Activated T-cell treated with anti-CD3 and anti-CD28 coated beads for 4 hours (primary cell): Measurements from ENCODE around the gene MMP17.
"Not testable (repeated sequence)": the region's sequence is repeated elsewhere in the genome, so short reads cannot be mapped to it uniquely, and the experiment has no call there.

Experiments used
- DNase-seq: peaks from one replicate; pipeline ENCODE4 v3.0.0-alpha.2; 2020

The MMP17 gene

DNA sequence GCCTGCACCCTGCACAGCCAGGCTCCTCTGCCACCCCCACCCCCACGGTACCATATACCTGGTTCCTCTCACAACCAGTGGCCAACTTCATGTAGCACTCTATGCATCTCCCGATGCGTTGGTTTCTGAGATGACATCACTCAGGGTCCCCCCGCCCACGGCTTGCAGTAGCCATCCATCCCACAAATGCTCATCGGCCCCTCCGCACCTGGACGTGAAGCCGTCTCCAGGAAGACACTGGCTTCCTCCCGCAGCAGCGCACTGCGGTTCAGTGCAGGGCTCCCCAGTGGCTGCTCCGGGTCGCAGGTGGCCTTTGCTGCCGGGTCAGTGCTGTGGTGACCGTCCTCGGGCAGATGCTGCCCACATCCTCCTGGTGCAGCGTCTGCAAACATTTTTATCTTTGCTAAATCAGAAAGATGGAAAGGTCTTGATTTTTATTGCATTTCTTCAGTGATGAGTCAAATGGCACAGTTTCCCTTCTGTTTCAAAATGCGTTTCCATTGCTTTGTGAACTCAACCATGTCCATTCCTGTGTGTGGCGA, 27.5 kb upstream of the MMP17 start:
- no peak for DNase-seq

- DNase-seq: no peak
Measured at GRCh38 chr12:131801254-131801866, 26.8 kb upstream of the MMP17 start.

DNA sequence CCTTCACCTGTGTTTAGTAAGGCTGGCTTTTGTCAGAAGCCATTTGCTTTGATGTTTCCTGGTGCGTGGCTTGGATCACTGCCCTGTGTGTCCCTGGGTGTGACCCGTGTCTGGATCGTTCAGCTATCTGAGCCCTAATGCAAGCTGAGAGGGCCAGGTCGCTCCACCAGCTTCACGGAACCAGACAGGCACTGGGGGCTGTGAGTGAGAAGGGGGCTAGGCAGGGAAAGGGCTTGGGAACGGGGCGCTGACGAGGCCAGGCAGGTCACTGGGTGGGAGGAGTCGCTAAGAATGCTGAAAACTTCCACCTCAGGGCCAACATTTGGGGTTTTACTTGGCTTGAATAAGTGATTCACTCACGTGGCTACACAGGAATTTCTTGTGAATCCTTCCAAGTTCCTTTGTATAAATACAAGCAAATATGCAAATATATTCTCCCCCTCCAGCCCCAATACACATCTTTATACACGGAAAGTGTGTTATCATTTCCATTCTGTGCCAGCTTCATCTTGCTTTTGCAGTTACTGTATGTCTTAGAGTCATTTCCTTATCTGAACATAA, 24.2 kb upstream of the MMP17 start:
- no peak for DNase-seq

DNA sequence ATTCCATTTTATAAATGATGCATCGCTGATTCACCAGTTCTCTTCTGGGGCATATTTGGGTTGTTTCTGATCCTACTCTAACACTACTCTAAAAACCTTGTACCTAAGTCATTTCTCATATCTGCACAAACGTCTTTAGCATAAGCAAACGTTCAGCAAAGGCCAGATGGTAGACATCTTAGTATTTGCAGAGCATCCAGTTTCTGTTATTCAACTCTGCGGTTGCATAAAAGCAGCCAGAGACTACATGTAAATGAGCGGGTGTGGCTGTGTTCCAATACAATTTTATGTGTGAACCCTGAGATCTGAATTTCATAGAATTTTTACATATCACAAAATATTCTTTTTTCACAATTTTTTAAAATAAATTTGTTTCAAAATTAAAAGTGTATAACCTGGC, 22.8 kb upstream of the MMP17 start:
- DNase-seq: no peak

DNA sequence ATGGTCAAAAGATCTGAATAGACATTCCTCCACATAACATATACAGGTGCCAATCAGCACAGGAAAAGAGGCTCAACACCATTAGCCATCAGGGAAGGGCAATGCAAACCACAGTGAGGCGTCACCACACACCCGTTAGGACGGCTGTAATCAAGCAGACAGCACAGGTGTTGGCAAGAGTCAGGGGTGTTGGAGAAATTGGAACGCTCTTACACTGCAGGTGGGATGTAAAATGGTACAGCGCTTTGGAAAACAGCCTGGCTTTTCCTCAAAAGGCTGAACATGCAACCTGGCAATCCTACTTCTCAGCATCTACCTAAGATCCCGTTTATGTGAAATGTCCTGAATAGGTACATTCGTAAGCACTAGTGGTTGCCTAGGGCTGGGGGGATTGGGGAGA, 21.5 kb upstream of the MMP17 start:
- DNase-seq: no peak

- DNase-seq: no peak
Measured at GRCh38 chr12:131808744-131809371, 19.3 kb upstream of the MMP17 start.

DNA sequence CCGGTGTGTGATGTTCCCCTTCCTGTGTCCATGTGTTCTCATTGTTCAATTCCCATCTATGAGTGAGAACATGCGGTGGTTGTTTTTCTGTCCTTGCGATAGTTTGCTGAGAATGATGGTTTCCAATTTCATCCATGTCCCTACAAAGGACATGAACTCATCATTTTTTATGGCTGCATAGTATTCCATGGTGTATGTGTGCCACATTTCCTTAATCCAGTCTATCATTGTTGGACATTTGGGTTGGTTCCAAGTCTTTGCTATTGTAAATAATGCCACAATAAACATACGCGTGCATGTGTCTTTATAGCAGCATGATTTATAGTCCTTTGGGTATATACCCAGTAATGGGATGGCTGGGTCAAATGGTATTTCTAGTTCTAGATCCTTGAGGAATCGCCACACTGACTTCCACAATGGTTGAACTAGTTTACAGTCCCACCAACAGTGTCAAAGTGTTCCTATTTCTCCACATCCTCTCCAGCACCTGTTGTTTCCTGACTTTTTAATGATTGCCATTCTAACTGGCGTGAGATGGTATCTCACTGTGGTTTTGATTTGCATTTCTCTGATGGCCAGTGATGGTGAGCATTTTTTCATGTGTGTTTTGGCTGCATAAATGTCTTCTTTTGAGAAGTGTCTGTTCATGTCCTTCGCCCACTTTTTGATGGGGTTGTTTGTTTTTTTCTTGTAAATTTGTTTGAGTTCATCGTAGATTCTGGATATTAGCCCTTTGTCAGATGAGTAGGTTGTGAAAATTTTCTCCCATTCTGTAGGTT, 18.5 kb upstream of the MMP17 start:
- DNase-seq: not testable (repeated sequence)

DNA sequence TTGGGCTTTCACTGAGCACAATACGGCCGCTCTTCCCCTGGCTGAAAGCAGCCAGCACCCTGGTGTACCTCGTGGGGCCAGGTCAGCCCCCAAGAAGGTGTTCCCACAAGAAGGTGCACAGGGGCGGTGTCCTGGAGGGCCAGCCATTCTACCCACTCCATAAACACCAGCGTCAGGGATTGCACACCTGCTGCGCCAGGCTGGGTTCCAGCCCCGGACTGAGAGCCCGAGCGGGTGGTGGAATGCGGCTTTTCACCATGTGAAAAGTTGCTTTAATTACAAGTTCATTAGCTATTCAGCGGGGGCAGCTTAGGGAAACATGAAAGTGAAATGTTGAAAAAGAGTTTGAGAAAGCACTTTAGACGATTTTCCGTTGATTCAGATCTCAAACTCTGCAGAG, 17.5 kb upstream of the MMP17 start:
- DNase-seq: no peak

GRCh38 chr12:131815131-131815530, 13.1 kb upstream of the MMP17 start:
- no peak for DNase-seq

DNA sequence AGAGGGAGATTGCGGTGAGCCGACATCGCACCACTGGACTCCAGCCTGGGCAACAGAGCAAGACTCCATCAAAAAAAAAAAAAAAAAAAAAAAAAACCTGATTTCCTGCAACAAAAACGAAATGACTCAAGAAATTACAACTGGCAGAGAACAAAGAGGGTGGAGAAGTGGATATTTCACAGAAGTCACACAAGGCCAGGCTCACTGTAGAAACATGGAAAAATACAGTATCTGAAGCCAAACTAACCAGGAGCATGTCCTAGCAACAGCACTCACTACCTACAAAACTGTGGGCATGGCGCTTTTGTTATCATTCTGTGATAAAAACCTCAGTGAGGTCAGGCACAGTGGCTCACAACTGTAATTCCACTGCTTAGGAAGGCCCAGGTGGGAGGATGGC, 11.7 kb upstream of the MMP17 start:
- DNase-seq: no peak

GRCh38 chr12:131817241-131817640, 11.0 kb upstream of the MMP17 start:
- DNase-seq: no peak

DNA sequence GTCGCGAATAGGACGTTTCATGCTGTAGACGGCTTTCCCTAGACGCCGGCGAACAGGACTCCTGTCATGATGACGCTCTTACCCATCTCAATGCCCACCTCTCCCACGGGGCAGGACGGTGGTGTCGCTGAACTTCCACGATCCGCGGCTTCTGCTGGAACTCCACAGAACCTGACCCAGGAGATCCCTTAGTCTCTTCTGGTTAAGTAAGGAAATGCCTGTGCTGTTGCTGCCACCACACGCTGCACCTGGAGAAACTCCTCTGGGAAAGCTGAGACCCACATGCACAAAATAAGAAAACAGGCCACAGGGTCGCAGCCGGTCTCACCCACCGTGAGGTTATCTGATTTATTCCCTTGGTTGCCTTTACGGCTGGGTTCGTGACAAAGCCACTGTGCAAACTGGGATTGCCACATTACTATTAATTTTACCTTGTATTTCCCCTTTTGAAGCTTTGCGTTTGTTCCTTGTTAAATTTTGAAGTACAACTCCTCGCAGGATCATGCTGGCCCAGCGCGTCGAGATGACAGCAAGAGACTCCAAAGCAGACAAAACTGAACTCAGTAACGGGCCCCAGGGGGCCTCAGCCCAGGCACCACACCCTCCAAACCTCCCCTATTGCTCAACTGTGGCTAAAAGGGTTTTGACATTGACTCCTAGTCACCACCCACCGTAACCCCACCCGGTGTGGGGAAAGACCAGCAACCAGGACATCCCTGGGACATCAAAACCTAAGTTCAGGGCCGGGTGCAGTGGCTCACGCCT, 9.2 kb upstream of the MMP17 start:
- DNase-seq: no peak

GRCh38 chr12:131824450-131824849, 3.7 kb upstream of the MMP17 start:
- no peak for DNase-seq

- DNase-seq: no peak
Measured at GRCh38 chr12:131825146-131825892, 2.9 kb upstream of the MMP17 start.

DNA sequence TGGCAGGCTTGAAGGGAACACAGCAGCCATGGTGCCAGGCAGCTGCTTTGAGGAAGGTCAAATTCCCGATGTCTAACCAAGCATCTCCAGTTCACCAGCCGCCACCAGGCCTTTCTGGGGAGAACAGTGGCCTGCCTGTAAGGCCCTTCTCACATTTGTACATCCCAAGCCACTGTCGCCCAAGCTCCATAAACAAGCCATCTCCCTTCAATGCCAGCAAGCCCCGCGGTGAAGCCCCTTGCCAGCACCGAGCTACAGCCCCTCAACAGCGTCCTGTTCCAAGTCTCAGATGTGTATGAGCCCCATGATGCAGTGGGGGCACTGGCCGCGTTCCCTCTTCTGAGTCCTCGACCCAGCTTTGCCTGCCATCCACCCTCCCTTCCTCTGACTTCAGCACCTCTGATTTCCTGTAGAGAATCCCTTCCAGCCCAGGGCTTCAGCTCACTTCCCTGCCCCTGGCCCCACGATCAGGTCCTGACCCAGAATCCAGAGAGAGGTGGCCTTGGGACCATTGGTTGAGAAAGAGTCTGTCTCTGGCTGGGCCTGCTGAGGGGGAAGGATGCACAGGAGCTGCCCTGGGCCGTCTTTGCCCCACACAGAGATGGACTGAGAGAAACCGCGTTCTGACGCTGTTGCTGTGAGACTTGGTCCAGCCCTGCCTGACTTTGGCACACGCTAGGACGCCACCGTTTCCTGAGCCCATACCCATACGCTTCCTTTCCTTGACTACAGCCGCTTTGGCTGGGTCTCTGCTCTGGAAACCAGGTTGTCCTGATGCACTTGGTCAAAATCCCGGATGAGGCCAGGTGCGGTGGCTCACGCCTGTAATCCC, 1.9 kb upstream of the MMP17 start:
- DNase-seq: no peak

- no peak for DNase-seq
Measured at GRCh38 chr12:131828671-131829355, 620 bp downstream of the MMP17 start.

GRCh38 chr12:131829356-131829747, 1.2 kb downstream of the MMP17 start:
- no peak for DNase-seq

- DNase-seq: no peak
Measured at GRCh38 chr12:131829791-131830334, 1.7 kb downstream of the MMP17 start.

- DNase-seq: no peak
Measured at GRCh38 chr12:131830335-131830913, 2.2 kb downstream of the MMP17 start.
